Measurements from ENCODE around the gene GALM. TPM values are rescaled to one million over a fixed set of nuclear protein-coding genes. Genes with fewer than 3 reads are reported as not detected.

Gene GALM
- total and polyA plus RNA-seq, 2 of the 8 experiments (the other 6 are each of a cell fraction or from before 2014, with no cell fraction given), result 9.9 to 13.1 TPM

DNA sequence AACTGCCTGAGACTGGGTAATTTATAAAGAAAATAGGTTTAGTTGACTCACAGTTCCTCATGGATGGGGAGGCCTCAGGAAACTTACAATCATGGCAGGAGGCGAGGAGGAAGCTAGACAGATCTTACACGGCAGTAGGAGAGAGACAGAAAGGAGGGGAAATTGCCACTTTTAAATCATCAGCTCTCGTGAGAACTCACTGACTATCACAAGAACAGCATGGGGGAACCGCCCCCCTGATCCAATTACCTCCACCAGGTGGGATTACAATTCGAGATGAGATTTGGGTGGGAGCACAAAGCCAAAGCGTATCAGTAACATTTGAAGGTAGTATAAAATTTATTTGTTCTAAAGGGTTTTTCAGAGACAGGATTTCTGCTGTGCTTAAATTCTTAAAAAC is 5.4 kb downstream of the GALM start:
- no peak overlapping the region for H4K8ac ChIP-seq (ENCODE audit: extremely low read depth, insufficient read depth, low read length)
- FAIRE-seq, result no peak
- DNase-seq (ENCODE audit: low read depth in 1 of 2, low spot score in 2 of 2), result no peak
- H3K18ac ChIP-seq (ENCODE audit: extremely low read depth, low read length), result no peak overlapping the region; the same call in 1 of the 2 replicates
- H2BK12ac ChIP-seq (ENCODE audit: low read depth, low read length), result no peak overlapping the region
- H2BK120ac ChIP-seq (replicated peaks; ENCODE audit: low read depth, low read length), result no peak overlapping the region
- no peaks in the 10 kb centered on the region; a peak in 1 of 4 replicates for H3K79me2 ChIP-seq (ENCODE audit: control insufficient read depth in 1 of 2, insufficient read depth in 2 of 2, low read length in 2 of 2)
- no peak overlapping the region for H4K91ac ChIP-seq (replicated peaks; ENCODE audit: insufficient read length, low read length)
- H3K27me3 ChIP-seq (replicated peaks in 1 of 4; ENCODE audit: control insufficient read depth in 3 of 4, extremely low read depth in 1 of 4, insufficient read depth in 3 of 4, low read length in 3 of 4), result no peaks in the 10 kb centered on the region
- peaks cover 0 to 11% (median 2%) of the 10 kb centered on the region in 4 experiments; a peak in 4 of 7 replicates for H3K4me1 ChIP-seq (replicated peaks in 1 of 4; ENCODE audit: control insufficient read depth in 3 of 4, insufficient read depth in 4 of 4, low read length in 3 of 4)
- peaks cover 2% of the 10 kb centered on the region for H3K23me2 ChIP-seq (ENCODE audit: low read depth, low read length)
- ChIA-PET POLR2A (ENCODE audit: partially characterized antibody) (interaction anchor here (1.3 to 2.8 kb wide), 4 partner anchors 12 to 80 kb away, joined by 4 to 15 read pairs (median 8); partner anchors contain the start of genes HNRNPLL and SRSF7), CTCF (ENCODE audit: partially characterized antibody) (interaction anchor here (0.6 to 1.8 kb wide), 3 partner anchors 16 to 90 kb away, joined by 3 to 6 read pairs (median 5); no protein-coding TSS in a partner anchor)
- H3K27ac ChIP-seq (ENCODE audit: low read depth, low read length), result no peak overlapping the region
- H3K4me3 ChIP-seq (ENCODE audit: extremely low read depth in 1 of 4, insufficient read depth in 2 of 4, low read depth in 3 of 4, low read length in 4 of 4), result no peak overlapping the region
- H3K4ac ChIP-seq (replicated peaks; ENCODE audit: insufficient read length, low read depth, low read length), result no peak overlapping the region
- H3K9ac ChIP-seq (replicated peaks in 1 of 4; ENCODE audit: extremely low read depth in 1 of 4, low read depth in 3 of 4, low read length in 3 of 4), result no peak overlapping the region
- H3K14ac ChIP-seq (ENCODE audit: insufficient read length), result no peak overlapping the region
- no peaks in the 10 kb centered on the region for H3K9me3 ChIP-seq (ENCODE audit: insufficient read depth in 2 of 2, low read depth in 1 of 2, low read length in 1 of 2)
- H3K36me3 ChIP-seq (ENCODE audit: control insufficient read depth in 2 of 4, insufficient read depth in 4 of 4, low read length in 3 of 4), result 0 out of 8 replicates have a peak, but pooled peaks cover 0 to 4% (median 0%) of the 10 kb centered on the region in 4 experiments
- no peak overlapping the region for H2AK5ac ChIP-seq (ENCODE audit: low read depth, low read length)
- H2BK5ac ChIP-seq (ENCODE audit: low read depth, low read length), result no peak overlapping the region
- H2BK20ac ChIP-seq (ENCODE audit: low read length), result no peak overlapping the region
- no peak overlapping the region for H4K5ac ChIP-seq (ENCODE audit: insufficient read length, low read depth, low read length)
- no peak overlapping the region for H3K4me2 ChIP-seq (ENCODE audit: insufficient read depth in 1 of 2, low read depth in 2 of 2, low read length in 2 of 2)
- TF ChIP-seq CHD2 (IDR thresholded peaks at IDR 0.05; ENCODE audit: low read length) (no peak), POU5F1 (IDR thresholded peaks at IDR 0.05; ENCODE audit: low read depth, low read length) (no peak), YY1 (IDR thresholded peaks at IDR 0.05; ENCODE audit: low read depth, low read length) (no peak), RFX5 (IDR thresholded peaks at IDR 0.05; ENCODE audit: borderline replicate concordance, low read depth, low read length) (no peak), NANOG (IDR thresholded peaks at IDR 0.05; ENCODE audit: insufficient read depth, low read depth, low read length, poor library complexity, severe bottlenecking) (no peak), SIN3A (conservative IDR thresholded peaks at IDR 0.05 in 1 of 2, IDR thresholded peaks at IDR 0.05 in 1 of 2; ENCODE audit: low read depth in 1 of 2, low read length in 2 of 2) (no peak), TAF7 (optimal IDR thresholded peaks at IDR 0.05; ENCODE audit: borderline replicate concordance, low read depth, low read length) (no peak), GTF2F1 (IDR thresholded peaks at IDR 0.05; ENCODE audit: borderline replicate concordance, low read depth, low read length) (no peak), EP300 (IDR thresholded peaks at IDR 0.05; ENCODE audit: borderline replicate concordance in 1 of 2, low read depth in 2 of 2, low read length in 2 of 2) (no peak), CHD1 (IDR thresholded peaks at IDR 0.05; ENCODE audit: low read depth, low read length) (no peak), EZH2 (IDR thresholded peaks at IDR 0.05; ENCODE audit: low read depth, low read length, severe bottlenecking) (no peak), HDAC2 (IDR thresholded peaks at IDR 0.05; ENCODE audit: borderline replicate concordance in 1 of 2, low read depth in 2 of 2, low read length in 2 of 2) (no peak)
- no peak overlapping the region for H3K56ac ChIP-seq (replicated peaks; ENCODE audit: insufficient read length, low read depth, low read length)
- no peak overlapping the region for H2BK15ac ChIP-seq (ENCODE audit: low read length)
- no peak overlapping the region for H2AFZ ChIP-seq (ENCODE audit: low read length)
- no peak overlapping the region for H3K23ac ChIP-seq (ENCODE audit: insufficient read length)
- 67% methylated on average over 6 of the region's 6 CpGs; no CpG with 5 or more reads in 1 of the 2 experiments for WGBS, 2 experiments (ENCODE audit: extremely low coverage in 1 of 2, insufficient coverage in 1 of 2, insufficient read length in 1 of 2, insufficient replicate concordance in 2 of 2, low coverage in 1 of 2, low lambda C conversion rate in 2 of 2, missing lambda C conversion rate in 1 of 2)
- H3K79me1 ChIP-seq (ENCODE audit: low read depth, low read length), result no peaks in the 10 kb centered on the region; the same call in 1 of the 2 replicates
- no peaks in the 10 kb centered on the region for H4K20me1 ChIP-seq (replicated peaks in 1 of 2; ENCODE audit: control insufficient read depth in 1 of 2, insufficient read depth in 2 of 2, low read length in 2 of 2)
